SHP77 (cell line): ENCODE results near the gene NPSR1.

Experiments
- DNase-seq, 2 experiments: peaks; one replicate each; lab custom pipeline; 2025; lab: John Stamatoyannopoulos, UW

NPSR1 gene

GRCh38 chr7:34758111-34758601 lies 100.1 kb downstream of the NPSR1 start:
- DNase-seq: no peak

- peak; percentile 40 to 48 for DNase-seq
Observed at GRCh38 chr7:34759477-34760125, 101.6 kb downstream of the NPSR1 start.

DNA sequence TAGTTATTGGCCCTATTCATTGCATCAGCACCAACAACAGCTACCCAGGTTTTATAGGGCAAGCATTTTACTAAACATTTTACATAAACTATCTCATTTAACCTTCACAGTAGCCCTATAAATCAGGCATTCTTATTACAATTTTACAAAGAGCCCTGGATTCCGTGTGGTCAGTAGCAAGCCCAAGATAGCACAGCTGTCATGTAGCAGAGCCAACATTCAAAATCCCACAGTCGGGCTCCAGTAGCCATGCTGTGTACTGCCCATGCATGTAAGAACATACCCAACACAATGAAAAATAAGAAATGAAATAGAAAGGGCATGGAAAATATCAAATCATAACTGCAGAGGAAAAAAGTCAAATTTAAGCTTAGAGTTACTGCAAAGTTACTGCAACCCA lies 102.3 kb downstream of the NPSR1 start:
- DNase-seq: no peak

GRCh38 chr7:34761206-34761605 lies 103.2 kb downstream of the NPSR1 start:
- no peak for DNase-seq

DNA sequence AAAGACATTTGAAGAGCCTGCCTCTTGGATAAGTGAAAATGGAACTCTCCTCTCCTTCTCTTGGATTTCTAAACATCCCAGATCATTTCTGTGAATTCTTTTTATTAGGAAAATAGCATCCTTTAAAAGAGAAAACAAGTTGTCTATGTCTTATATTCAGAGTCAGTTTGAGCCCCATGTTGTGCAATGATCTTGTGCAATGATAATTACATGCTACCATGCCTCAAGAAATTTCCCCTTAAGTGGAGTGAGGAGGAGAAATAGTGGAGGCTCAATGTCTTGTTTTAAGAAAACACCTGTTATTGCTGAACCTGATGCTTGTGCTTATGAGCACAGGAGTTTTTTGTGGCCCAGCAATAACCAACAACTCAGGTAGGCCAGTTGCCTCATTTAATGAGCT lies 103.6 kb downstream of the NPSR1 start:
- DNase-seq: no peak

DNA sequence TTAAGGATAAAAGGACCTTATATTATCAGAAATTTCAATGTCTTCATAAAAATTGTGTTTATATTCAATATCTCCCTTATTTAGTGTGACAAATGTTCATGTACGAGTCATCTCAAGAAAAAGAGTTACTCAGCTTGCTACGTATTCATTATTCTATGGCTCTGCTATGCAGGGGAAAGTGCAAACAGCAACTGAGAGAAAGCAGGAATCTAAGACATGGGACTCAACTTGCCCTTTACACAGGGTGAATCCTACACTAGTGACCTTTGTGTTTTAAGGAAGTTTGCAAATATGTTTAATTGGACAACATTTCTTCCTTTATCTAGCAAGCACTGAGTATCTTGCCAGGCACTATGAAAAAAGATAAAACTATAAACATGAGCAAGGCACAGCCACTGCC lies 104.7 kb downstream of the NPSR1 start:
- DNase-seq: no peak

DNA sequence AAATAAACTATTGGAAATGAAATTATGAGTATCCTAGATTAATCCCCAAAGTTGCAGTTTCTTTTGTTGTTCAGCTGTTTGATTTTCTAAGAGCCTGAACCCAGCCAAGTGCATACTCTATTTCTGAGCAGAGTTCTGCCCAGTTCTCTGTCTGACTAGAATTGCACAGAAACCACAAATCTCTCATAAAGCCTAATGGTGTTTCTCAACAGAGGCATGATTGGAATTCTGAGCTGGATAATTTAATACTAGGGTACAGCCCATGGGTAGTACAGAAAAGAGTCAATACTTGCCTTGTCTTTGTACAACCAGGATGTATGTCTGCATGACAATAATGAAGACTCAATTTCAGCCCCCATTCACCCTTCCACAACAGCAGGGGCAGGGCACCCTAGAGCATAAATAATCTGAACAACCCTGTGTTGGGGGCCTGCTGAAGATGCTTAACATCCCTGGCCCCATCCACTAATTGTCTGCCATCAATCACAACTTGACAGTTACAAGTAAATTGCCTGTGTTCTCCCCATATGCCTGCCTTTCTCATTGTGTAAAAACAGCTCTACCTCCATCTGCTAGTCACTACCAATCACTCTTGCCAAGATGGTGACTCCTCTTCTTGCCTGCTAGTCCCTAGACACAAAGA lies 114.4 kb downstream of the NPSR1 start:
- DNase-seq: no peak

GRCh38 chr7:34776748-34777358 lies 118.8 kb downstream of the NPSR1 start:
- DNase-seq: no peak

- DNase-seq: no peak
Observed at GRCh38 chr7:34780546-34780945, 122.5 kb downstream of the NPSR1 start.

GRCh38 chr7:34787586-34787985 lies 129.6 kb downstream of the NPSR1 start:
- DNase-seq: no peak

- no peak for DNase-seq
Observed at GRCh38 chr7:34806831-34807230, 148.8 kb downstream of the NPSR1 start.

DNA sequence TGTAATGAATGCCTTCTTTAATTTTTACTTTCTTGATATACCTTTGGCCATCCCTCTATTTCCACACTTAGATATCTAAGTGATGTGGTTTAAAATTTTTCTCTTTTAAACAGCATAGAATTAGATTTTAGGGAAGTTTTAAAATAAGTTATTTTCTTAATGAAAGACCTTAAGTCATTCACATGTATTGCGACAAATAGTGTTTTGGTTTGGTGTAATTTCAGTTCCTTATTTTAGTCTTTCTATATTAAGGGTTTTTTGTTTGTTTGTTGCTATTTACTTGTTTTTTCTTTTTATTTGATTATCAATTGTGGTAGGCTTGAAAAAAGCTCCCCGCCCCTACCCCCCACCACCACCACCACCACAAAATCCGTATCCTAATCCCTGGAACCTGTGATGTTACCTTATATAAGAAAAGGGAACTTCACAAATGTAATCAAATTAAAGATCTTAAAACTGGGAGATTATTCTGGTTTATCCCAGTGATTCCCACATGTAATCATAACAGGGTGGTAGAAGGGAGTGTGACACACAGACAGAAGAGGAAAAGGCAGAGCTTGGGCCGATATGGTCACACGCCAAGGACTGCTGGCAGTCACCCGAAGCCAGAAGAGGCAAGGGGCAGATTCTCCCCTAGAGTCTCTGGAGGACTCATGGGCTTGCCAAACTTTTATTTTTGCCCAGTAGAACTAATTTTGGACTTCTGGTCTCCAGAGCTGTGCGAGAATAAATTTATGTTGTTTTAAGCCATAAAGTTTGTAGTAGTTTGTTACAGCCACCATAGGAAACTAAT lies 149.7 kb downstream of the NPSR1 start:
- DNase-seq: no peak

GRCh38 chr7:34814203-34814842 lies 156.3 kb downstream of the NPSR1 start:
- DNase-seq: peak; percentile 61 to 75

DNA sequence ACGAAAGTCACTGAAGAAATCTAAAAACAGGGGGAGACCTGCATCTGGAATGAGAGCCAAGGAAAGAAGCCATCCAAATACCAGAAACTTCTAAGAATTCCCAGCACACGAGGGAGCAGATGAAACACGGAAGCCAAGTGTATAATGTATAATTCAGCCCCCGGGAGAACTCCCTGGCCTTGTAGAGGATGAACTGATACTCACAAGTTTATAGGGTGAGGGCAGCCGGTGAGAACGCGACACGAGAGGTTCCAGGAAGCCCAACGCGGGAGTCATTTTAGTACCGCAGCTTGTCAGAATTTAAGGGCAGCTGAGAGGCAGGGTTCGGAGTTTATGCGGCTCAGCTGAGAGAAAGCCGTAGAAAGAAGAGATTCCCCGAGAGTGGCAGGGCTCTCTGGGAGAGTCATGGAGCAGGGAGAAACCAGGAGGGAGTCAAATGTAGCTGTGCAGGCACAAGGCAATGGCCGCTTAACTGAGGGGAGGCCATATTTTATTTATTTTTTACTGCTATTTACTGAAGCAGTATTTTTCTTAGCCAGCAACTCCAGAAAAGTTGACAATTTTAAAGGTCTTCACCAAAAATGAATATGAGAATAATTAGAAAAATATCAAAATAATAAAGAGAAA lies 164.0 kb downstream of the NPSR1 start:
- peak in 1 of 2 experiments; percentile 6 for DNase-seq

DNA sequence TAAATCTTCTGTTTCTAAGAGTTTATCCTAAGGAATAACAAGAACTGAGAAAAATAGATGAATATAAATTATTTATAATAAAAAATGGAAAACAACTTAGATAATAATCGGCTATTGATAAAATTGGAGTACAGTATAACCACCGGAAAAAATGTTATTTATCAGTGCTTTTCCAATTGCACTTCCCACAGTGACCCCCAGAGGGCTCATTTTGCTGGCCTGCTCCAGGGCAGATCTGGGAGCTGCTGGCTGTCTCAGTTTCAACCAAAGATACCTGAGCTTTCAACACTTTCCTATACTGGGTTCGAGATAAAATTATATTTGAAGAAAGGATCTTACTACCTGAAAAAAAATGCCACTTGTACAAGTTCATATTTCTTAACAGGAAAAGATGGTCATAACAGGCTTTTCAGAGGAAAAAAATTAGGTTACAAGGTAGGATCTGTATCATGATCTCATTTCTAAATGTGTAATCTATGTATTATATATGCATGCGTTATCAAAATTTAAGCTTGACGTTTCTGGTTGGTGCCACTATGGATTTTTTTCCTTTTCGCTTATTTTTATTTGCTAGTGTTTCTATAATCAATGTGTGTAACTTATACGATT lies 165.7 kb downstream of the NPSR1 start:
- DNase-seq: peak; percentile 47 to 48

DNA sequence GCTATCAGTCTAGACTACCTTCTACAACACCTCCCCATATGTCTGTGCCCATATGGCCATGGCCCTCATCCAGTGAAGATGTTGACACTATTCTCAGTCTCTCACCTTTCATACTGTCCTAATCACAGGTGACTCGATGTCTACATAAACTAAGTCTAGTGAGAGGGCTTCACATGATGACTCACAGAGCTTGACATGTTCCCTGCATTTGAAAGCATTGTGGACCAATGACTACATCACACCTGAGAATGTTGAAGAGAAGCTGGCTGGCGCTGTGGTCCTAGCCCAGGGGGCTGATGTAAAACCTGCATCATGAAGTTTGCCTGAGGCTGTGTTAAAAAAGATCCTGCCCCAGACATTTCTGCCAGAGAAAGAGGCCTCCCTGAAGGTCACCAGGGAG lies 167.2 kb downstream of the NPSR1 start:
- no peak for DNase-seq

DNA sequence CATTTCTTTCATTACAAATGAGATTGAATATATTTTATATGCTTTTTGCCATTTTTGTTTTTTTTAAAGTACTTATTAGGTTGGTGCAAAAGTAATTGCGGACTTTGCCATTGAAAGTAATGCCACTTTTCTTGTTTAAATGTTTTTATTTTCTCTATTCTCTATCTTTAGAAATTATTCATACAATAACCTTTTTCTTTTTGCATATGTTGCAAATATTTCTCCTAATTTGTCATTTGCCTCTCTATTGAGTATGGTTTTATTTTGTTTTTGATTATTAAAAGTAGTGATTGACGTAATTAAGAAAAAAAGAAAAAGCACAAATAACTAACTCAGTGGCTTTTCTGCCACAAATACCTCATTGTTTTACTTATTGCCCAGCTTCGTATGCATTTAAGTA lies 172.4 kb downstream of the NPSR1 start:
- no peak for DNase-seq

DNA sequence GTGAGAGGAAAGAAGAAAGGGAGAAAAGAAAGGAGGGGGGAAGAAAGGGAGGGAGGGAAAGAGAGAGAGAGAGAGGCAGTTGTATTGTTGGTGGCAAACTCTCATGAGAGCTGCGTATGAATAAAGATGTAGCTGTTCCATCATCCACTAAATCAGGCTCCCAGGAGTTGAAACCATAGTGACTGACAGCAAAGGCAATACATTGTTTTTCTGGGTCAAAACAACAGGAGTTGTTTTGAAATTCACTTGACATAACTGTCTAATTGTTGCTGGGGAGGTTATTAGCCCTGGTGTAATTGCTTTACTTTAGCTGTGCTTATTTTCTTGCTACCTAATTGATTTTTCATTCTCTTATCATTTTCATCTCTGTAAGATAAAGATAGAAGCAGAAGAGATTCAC lies 173.4 kb downstream of the NPSR1 start:
- DNase-seq: no peak

- no peak for DNase-seq
Observed at GRCh38 chr7:34832020-34832419, 174.0 kb downstream of the NPSR1 start.

GRCh38 chr7:34835901-34836600 lies 178.0 kb downstream of the NPSR1 start:
- DNase-seq: no peak

DNA sequence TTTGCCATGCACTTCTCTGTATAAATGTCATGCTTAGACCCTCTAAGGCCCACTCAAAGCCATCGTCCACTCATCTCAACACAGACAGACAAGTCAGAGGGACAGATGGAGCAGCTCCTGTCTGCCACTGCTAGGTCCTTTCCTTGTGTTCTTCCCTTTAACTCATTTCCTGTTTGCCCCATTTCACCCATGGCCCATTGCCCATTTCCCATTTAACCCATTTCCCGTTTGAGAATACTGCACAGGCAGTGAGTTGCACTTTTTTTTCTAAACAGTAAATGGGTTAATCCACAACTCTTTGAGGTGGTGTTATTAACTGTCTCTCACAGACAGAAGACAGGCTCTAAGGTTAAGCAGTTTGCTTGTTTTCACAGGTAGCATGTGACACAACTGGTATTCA lies 179.3 kb downstream of the NPSR1 start:
- DNase-seq: no peak
